GM12878 (cell line): ENCODE measurements around the gene MAN1B1. TPM values are rescaled to one million over a fixed set of nuclear protein-coding genes. Genes with fewer than 3 reads are reported as not detected.

Source experiments
- ATAC-seq: fragments of 200-7000 bp; cut with Tn5 transposase; 3 replicates; pipeline ENCODE4 v1.9.1; 2020; ENCODE audit warnings: mild to moderate bottlenecking, moderate library complexity
- BruUV-seq: library from RNA; stranded (reverse); fragments of 400-500 nt; replicated peaks from 2 replicates; lab custom pipeline; 2021; lab: Mats Ljungman, UMichigan
- CTCF ChIA-PET: fragments of 300-600 bp; sonication (Branson Sonifier 250); formaldehyde crosslinking; extraction: SDS; loops from one replicate; lab custom pipeline; 2021; ENCODE audit warnings: inconsistent platforms; lab: Yijun Ruan, JAX
- POLR2A ChIA-PET: fragments of 350-600 bp; formaldehyde crosslinking; extraction: SDS; loops from one replicate; lab custom pipeline; 2021; ENCODE audit warnings: inconsistent platforms; lab: Charles Lee
- RAD21 ChIA-PET: fragments of 300-600 bp; sonication (Branson Sonifier 250); formaldehyde crosslinking; loops from one replicate; lab custom pipeline; 2023; ENCODE audit warnings: antibody characterized with exemption; ENCODE audit not compliant: unreplicated experiment; lab: Charles Lee
- SMC1A ChIA-PET: fragments of 300-600 bp; sonication (Branson Sonifier 250); formaldehyde crosslinking; loops from one replicate; lab custom pipeline; 2023; ENCODE audit not compliant: unreplicated experiment, uncharacterized antibody; lab: Charles Lee
- DNase-seq: peaks from one replicate; pipeline ENCODE4 v3.0.0-alpha.2; 2011; ENCODE audit warnings: low read depth, low spot score
- FAIRE-seq: peaks from 3 replicates; lab custom pipeline; 2011; peaks lifted over from hg19 to GRCh38; lab: Jason Lieb, UNC
- H2AFZ ChIP-seq: 2 replicates; pipeline ENCODE4 v1.6.0; 2011; ENCODE audit warnings: low read depth, low read length, control low read depth; ENCODE audit not compliant: control insufficient read depth
- H3K27ac ChIP-seq: 2 replicates; pipeline ENCODE4 v1.5.1; 2011; ENCODE audit warnings: control low read depth; ENCODE audit not compliant: control insufficient read depth, insufficient read depth
- H3K27me3 ChIP-seq, 2 experiments: replicated peaks in 1 of 2; 2 replicates each; pipeline versions ENCODE4 v1.6.0 to v1.6.1; 2011; ENCODE audit warnings: low read length in 1 of 2; ENCODE audit not compliant: control insufficient read depth in 2 of 2, insufficient read depth in 2 of 2
- H3K36me3 ChIP-seq, 2 experiments: 2 replicates each; pipeline ENCODE4 v1.5.1; 2011; ENCODE audit warnings: low read length in 1 of 2; ENCODE audit not compliant: control insufficient read depth in 2 of 2, insufficient read depth in 2 of 2
- H3K4me1 ChIP-seq: 2 replicates; pipeline ENCODE4 v1.6.1; 2011; ENCODE audit warnings: mild to moderate bottlenecking, low read length, moderate library complexity, mixed read lengths; ENCODE audit not compliant: control insufficient read depth, insufficient read depth
- H3K4me2 ChIP-seq: 2 replicates; pipeline ENCODE4 v1.6.0; 2011; ENCODE audit warnings: control low read depth; ENCODE audit not compliant: control insufficient read depth, insufficient read depth
- H3K4me3 ChIP-seq: fragments of 200-600 bp; sonication (generic); 2 replicates; pipeline ENCODE4 v1.5.1; 2016
- H3K79me2 ChIP-seq: 2 replicates; pipeline ENCODE4 v1.6.0; 2011; ENCODE audit warnings: low read length; ENCODE audit not compliant: control insufficient read depth, insufficient read depth
- H3K9ac ChIP-seq: 2 replicates; pipeline ENCODE4 v1.8.0; 2011; ENCODE audit warnings: low read length, control low read depth, mixed read lengths; ENCODE audit not compliant: control insufficient read depth, insufficient read depth
- H3K9me3 ChIP-seq: replicated peaks from 3 replicates; pipeline ENCODE4 v1.5.1; 2011; ENCODE audit warnings: mild to moderate bottlenecking, low read length; ENCODE audit not compliant: control insufficient read depth, insufficient read depth
- H4K20me1 ChIP-seq: 2 replicates; pipeline ENCODE4 v1.6.0; 2011; ENCODE audit not compliant: control insufficient read depth, insufficient read depth
- GATAD2B ChIP-seq: fragments of 450-650 bp; conservative IDR thresholded peaks from 2 replicates; pipeline ENCODE4 v1.6.1; 2017; ENCODE audit warnings: low read depth, mild to moderate bottlenecking, moderate library complexity
- HDGF ChIP-seq: fragments of 450-650 bp; IDR thresholded peaks from 2 replicates; pipeline ENCODE4 v1.6.1; 2016; ENCODE audit warnings: antibody characterized with exemption
- MEF2B ChIP-seq: fragments of 450-650 bp; IDR thresholded peaks from 2 replicates; pipeline ENCODE4 v1.6.1; 2018; ENCODE audit warnings: mild to moderate bottlenecking, moderate library complexity; ENCODE audit not compliant: partially characterized antibody, poor library complexity, severe bottlenecking
- WGBS: methylation state at CpG from one replicate; pipeline ENCODE4 v1.1.6; 2016; ENCODE audit warnings: low lambda C conversion rate; ENCODE audit not compliant: insufficient replicate concordance, insufficient coverage; ENCODE audit errors: missing lambda C conversion rate; 5-methylcytosine and 5-hydroxymethylcytosine counted together
- in situ Hi-C: fragments of 300-500 bp; cut with MboI; formaldehyde crosslinking; loops from 9 replicates; pipeline ENCODE4 v1.14.3; 2018; ENCODE audit warnings: mixed read lengths
- intact Hi-C: fragments of 100-400 bp; cut with micrococcal nuclease; formaldehyde crosslinking; loops from one replicate; pipeline ENCODE4 v1.14.2; 2022; ENCODE audit not compliant: unreplicated experiment
- polyA plus RNA-seq, 11 experiments: library from polyadenylated mRNA; depleted of rRNA in 4 of 11; unstranded in 6 of 11; stranded (reverse) in 5 of 11; fragments of >200 nt; fragmentation: Nextera tagmentation in 4 of 11; fragmentation: Illumina TruSeq in 1 of 11; extraction: Ambion mirVana in 4 of 11; extraction: Trizol in 1 of 11; gene quantifications; 1 replicate in 1 of 11; 2 replicates in 10 of 11; pipeline versions ENCODE4 v1.2.1 to v1.2.3, GENCODE V29; 2011 to 2016; ENCODE audit warnings: inconsistent platforms in 2 of 11, missing spikeins in 2 of 11, low read depth in 1 of 11
- total RNA-seq, 4 experiments: library from RNA; depleted of rRNA in 3 of 4; stranded (reverse); fragments of >200 nt in 3 of 4; fragmentation: Illumina TruSeq in 1 of 4; extraction: Trizol in 1 of 4; gene quantifications; 2 replicates each; pipeline versions ENCODE4 v1.2.1 to v1.2.3, GENCODE V29; 2013 to 2021
- TF ChIP-seq, protein P1 (sequence below): fragments of 450-650 bp; IDR thresholded peaks from 2 replicates; pipeline ENCODE4 v1.6.1; 2017; ENCODE audit warnings: antibody characterized with exemption, mild to moderate bottlenecking, moderate library complexity
- TF ChIP-seq, protein P2 (sequence below): IDR thresholded peaks from 2 replicates; pipeline ENCODE4 v1.6.1; 2011; ENCODE audit warnings: borderline replicate concordance, low read depth, mild to moderate bottlenecking, moderate library complexity, mixed read lengths, low read length; ENCODE audit not compliant: insufficient read depth; ENCODE audit errors: extremely low read length

The MAN1B1 gene
- total and polyA plus RNA-seq, 10 of the 15 experiments (the other 5 are each of a cell fraction or from before 2014, with no cell fraction given), result 0.71 to 34.1 (median 22.7) TPM

DNA sequence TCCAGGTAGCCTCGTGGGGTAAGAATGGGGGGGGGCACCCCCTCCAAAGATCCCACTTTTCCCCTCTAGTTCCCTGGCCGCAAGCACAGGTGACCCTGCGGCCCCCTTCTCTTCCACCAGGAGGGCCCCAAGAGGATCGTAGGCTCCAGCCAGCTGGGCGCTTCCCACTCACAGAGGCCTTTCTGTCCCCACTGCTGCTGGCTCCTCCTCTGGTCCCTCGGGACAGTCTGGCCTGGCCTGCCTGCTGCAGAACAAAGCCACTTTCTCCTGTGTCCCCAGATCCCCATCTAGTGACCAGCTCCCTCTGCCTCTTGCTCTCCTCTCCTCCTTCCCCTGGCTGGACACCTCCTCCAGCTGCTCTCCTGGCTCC lies 15.9 kb upstream of the MAN1B1 start:
- TF ChIP-seq, protein P1, sequence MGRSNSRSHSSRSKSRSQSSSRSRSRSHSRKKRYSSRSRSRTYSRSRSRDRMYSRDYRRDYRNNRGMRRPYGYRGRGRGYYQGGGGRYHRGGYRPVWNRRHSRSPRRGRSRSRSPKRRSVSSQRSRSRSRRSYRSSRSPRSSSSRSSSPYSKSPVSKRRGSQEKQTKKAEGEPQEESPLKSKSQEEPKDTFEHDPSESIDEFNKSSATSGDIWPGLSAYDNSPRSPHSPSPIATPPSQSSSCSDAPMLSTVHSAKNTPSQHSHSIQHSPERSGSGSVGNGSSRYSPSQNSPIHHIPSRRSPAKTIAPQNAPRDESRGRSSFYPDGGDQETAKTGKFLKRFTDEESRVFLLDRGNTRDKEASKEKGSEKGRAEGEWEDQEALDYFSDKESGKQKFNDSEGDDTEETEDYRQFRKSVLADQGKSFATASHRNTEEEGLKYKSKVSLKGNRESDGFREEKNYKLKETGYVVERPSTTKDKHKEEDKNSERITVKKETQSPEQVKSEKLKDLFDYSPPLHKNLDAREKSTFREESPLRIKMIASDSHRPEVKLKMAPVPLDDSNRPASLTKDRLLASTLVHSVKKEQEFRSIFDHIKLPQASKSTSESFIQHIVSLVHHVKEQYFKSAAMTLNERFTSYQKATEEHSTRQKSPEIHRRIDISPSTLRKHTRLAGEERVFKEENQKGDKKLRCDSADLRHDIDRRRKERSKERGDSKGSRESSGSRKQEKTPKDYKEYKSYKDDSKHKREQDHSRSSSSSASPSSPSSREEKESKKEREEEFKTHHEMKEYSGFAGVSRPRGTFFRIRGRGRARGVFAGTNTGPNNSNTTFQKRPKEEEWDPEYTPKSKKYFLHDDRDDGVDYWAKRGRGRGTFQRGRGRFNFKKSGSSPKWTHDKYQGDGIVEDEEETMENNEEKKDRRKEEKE, result no peak
- peak; percentile 9; the same call in 1 of the 2 replicates for TF ChIP-seq GATAD2B
- TF ChIP-seq, protein P2, sequence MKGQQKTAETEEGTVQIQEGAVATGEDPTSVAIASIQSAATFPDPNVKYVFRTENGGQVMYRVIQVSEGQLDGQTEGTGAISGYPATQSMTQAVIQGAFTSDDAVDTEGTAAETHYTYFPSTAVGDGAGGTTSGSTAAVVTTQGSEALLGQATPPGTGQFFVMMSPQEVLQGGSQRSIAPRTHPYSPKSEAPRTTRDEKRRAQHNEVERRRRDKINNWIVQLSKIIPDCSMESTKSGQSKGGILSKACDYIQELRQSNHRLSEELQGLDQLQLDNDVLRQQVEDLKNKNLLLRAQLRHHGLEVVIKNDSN, result no peak
- peak; percentile 82 for TF ChIP-seq MEF2B
- peak; percentile 17; the same call in 1 of the 2 replicates for TF ChIP-seq HDGF
- ChIA-PET CTCF (interaction anchor here (0.7 to 7.9 kb wide), 12 partner anchors 10 to 278 kb away, joined by 3 to 80 read pairs (median 8); partner anchors contain the start of genes CYSRT1, MAN1B1 and RNF208), POLR2A (interaction anchor here (0.5 to 3.5 kb wide), 15 partner anchors 12 to 189 kb away, joined by 3 to 22 read pairs (median 4); partner anchors contain the start of genes CYSRT1, MAN1B1, TPRN and TUBB4B), RAD21 (interaction anchor here (1.0 to 5.0 kb wide), 9 partner anchors 13 to 282 kb away, joined by 4 to 24 read pairs (median 7); partner anchors contain the start of genes FUT7 and MAN1B1), SMC1A (interaction anchor here (1.1 to 7.2 kb wide), 5 partner anchors 11 to 36 kb away, joined by 3 to 30 read pairs (median 6); partner anchors contain the start of gene MAN1B1)
- H3K4me1 ChIP-seq, result peaks cover 33% of the 10 kb centered on the region
- no peaks in the 10 kb centered on the region; a peak in 1 of 4 replicates for H3K36me3 ChIP-seq
- H3K9ac ChIP-seq, result peak overlapping the region; percentile 69
- ATAC-seq (peak; percentile 32), FAIRE-seq (no peak), DNase-seq (no peak)
- peak overlapping the region; percentile 72; the same call in 1 of the 2 replicates for H3K4me3 ChIP-seq
- peak overlapping the region; percentile 98 for H3K4me2 ChIP-seq
- peak overlapping the region; percentile 54 for H2AFZ ChIP-seq
- no TSS peak for BruUV-seq
- H3K27ac ChIP-seq, result peak overlapping the region; percentile 70
- no peaks in the 10 kb centered on the region for H4K20me1 ChIP-seq
- H3K79me2 ChIP-seq, result peaks cover 7% of the 10 kb centered on the region
- intact Hi-C loops, result no loop called here
- in situ Hi-C loops, result no loop called here
- H3K9me3 ChIP-seq, result no peaks in the 10 kb centered on the region
- no peaks in the 10 kb centered on the region for H3K27me3 ChIP-seq
- 11% methylated on average over 6 of the region's 6 CpGs for WGBS
